HG03520 (cell line): ENCODE results near the gene CLOCK.
A peak's percentile ranks its signal among the peaks of the same experiment; 100 is the strongest.

Experiments
- ATAC-seq: cut with Tn5 transposase; IDR thresholded peaks from one replicate; pipeline ENCODE4 v1.9.1; 2021; ENCODE audit warnings: mild to moderate bottlenecking, moderate library complexity; ENCODE audit not compliant: unreplicated experiment

CLOCK gene

DNA sequence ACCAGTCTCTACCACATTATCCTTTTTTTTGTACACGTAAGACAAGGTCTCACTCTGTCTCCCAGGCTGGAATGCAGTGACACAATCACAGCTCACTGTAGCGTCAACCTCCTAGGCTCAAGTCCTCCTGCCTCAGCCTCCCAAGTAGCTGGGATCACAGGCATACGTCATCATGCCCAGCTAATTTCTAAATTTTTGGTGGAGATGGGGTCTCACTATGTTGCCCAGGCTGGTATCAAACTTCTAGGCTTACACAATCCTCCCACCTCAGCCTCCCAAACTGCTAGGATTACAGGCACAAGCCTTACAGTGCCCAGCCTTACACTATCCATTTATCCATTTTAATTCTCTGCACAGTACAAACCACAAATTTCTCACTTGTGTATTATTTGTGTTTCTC is 58.0 kb downstream of the CLOCK start:
- ATAC-seq: no peak

DNA sequence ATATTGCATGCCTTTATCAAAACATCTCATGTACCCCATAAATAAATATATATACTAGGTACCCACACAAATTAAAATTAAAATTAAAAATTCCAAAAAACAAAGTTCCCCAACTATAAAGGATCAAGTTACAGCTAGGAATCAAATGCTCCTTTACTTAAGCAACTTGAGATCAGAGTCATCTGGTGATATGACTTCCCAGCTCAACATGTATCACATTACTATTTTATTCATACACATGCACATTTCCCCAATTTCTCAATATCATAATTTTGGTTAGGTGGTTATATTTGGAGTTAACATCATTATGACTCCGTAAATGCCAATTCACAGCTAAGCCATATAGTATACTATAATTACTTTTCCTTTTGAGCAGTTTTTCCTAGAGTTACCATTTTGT is 60.9 kb downstream of the CLOCK start:
- no peak for ATAC-seq

DNA sequence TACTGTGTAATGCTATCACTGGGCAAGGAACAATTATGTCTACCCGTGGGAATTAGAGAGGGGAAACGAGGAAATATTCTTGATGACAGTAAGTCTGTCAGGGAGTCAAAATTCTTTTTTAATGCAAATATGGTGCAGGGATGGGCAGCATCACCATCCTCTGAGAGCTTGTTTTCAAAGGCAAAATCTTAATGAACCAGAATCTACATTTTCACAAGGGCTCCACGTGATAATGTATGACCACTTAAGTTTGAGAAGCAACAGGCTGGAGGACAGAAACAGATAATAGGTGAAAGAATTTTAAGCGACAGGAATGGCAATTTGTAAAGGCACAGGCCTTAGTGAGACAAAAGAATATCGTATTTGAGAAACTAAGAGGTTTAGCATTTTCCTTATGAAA is 63.4 kb downstream of the CLOCK start:
- ATAC-seq: no peak

GRCh38 chr4:55475394-55476243 is 71.1 kb downstream of the CLOCK start:
- no peak for ATAC-seq

DNA sequence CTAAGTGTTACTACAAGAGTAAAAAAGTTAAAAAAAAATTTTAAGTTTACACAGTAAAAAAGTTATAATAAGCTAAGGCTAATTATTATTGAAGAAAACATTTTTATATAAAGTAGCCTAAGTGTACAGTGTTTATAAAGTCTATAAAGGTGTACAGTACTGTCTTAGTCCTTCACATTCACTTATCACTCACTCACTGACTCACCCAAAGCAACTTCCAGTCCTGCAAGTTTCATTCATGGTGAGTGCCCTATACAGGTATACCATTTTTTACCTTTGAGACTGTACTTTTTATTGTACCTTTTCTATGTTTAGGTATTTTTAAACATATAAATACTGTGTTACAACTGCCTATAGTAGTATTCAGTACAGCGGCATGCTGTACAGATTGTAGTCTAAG is 76.7 kb downstream of the CLOCK start:
- no peak for ATAC-seq

- ATAC-seq: no peak
Observed at GRCh38 chr4:55468724-55469123, 78.0 kb downstream of the CLOCK start.

DNA sequence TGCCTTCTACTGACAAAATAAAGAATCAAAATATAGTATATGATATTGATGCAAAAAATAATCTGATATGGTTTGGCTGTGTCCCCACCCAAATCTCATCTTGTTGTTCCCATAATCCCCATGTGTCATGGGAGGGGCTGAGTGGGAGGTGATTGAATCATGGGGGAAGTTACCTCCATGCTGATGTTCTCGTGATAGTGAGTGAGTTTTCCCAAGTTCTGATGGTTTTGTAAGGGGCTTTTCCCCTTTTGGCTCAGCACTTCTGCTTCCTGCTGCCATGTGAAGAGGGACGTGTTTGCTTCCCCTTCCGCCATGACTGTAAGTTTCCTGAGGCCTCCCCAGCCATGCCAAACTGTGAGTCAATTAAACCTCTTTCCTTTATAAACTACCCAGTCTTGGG is 80.7 kb downstream of the CLOCK start:
- ATAC-seq: no peak

GRCh38 chr4:55458611-55459010 is 88.1 kb downstream of the CLOCK start:
- no peak for ATAC-seq

GRCh38 chr4:55458164-55458563 is 88.5 kb downstream of the CLOCK start:
- ATAC-seq: no peak

- ATAC-seq: no peak
Observed at GRCh38 chr4:55450566-55450965, 96.1 kb downstream of the CLOCK start.

DNA sequence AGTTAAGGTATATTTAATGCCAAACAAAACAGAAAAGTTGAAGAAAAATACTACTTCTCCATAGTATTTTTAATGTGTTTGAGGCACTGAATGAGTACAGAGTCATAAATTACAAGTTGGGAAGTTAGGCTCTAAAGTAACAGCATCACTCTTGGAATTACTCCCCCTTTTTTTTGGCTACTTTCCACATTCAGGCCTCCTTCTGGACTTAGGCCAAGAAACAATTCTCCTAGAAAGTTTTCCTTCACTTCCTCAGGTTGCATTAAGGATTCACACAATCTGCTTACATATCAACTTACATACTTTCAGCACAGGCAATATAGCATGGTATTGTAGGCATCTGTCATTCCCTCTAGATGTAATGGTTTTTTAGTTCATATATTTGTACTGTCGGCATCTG is 98.9 kb downstream of the CLOCK start:
- no peak for ATAC-seq

DNA sequence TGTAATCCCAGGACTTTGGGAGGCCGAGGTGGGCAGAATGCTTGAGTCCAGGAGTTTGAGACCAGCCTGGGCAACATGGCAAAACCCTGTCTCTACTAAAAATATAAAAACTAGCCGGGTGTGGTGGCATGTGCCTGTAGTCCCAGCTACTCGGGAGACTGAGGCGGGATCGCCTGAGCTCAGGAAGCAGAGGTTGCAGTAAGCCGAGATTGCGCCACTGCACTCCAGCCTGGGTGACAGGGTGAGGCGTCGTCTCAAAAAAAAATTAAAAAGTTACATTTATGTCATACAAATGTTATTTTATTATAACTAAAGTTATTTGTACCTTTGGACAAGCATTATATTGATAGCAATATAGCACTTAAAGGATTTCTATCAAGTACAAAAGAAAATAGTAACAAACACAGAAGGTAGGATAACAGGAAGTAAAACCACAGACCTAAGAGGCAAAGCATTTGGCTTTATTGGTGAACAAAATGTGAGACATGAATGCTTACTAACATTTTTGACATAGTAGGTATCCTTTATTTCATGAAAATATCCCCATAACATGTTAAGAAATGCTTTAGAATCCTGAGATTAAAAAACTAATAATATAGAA is 99.5 kb downstream of the CLOCK start:
- no peak for ATAC-seq

- no peak for ATAC-seq
Observed at GRCh38 chr4:55446578-55446922, 100.2 kb downstream of the CLOCK start.

DNA sequence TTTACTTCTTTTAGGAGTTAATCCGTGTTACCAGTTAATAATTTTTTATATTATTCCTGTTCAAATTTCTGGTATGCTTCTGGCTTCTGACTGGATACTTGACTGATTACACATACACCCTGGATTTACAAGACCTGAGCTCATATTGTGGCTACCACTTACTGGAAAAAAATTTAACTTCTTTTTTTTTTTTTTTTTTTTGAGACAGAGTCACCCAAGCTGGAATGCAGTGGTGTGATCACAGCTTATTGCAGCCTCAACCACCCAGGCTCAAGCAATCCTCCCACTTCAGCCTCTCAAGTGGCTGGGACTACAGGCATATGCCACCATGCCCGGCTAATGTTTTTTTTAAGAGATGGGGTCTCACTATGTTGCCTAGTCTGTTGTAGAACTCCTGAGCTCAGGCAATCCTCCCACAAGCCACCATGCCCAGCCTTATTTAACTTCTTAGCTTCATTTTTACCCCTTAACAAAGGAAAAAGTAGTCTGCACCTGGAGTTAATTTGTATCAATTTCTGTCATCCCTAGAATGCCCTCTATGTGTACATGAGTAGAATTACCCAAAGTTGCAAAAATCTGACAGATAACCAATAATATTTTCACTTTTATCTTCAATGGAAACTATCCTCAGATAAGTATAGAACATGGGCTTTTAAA is 100.7 kb downstream of the CLOCK start:
- ATAC-seq: no peak

GRCh38 chr4:55444827-55445226 is 101.9 kb downstream of the CLOCK start:
- no peak for ATAC-seq

GRCh38 chr4:55442541-55442940 is 104.2 kb downstream of the CLOCK start:
- no peak for ATAC-seq

DNA sequence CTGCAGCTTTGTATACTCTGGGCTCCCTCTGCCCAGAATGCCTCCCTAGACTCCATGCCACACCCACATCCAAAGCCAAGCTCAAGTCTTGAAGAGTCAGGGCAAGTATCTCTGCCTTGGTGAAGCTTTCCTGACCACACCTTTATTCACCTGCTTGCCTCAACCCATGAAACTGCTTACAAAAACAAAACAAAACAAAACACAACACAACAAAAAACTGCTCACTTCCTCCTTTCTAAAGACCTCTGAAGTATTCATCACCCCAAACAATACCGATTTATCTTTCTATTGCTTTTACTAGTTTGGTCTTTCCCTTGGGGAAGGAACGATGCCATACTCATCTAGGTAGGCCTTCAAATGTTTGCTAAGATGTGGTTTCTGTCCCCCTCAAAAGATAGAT is 105.9 kb downstream of the CLOCK start:
- peak; percentile 45 for ATAC-seq

GRCh38 chr4:55439023-55439422 is 107.7 kb downstream of the CLOCK start:
- ATAC-seq: no peak

- no peak for ATAC-seq
Observed at GRCh38 chr4:55438314-55438713, 108.4 kb downstream of the CLOCK start.

DNA sequence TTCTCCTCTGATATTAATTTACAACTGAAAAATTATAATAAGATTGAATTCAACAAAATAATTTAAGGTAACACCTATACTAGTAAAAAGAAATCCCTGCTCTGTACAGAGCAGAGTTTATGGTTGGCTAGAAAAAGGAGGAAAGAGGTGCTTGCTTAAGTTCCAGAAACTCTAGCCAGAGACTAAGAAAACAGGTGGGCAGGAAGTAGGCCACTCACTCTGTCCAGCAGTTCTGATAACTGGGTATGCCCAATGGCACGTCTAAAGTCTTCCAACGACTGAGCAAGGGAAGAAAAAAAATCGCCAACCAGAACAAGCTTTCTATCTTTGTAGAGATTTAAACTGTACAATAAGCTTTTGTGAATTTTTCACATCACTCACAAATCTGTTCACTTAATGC is 108.9 kb downstream of the CLOCK start:
- ATAC-seq: no peak

- no peak for ATAC-seq
Observed at GRCh38 chr4:55437356-55437796, 109.3 kb downstream of the CLOCK start.
